ENCODE data around the gene WDR81. TPM values are rescaled to one million over a fixed set of nuclear protein-coding genes. Genes with fewer than 3 reads are reported as not detected.

WDR81 gene
- total and polyA plus RNA-seq, 2 experiments from 2014 or later = 3.5 to 14.5 TPM

DNA sequence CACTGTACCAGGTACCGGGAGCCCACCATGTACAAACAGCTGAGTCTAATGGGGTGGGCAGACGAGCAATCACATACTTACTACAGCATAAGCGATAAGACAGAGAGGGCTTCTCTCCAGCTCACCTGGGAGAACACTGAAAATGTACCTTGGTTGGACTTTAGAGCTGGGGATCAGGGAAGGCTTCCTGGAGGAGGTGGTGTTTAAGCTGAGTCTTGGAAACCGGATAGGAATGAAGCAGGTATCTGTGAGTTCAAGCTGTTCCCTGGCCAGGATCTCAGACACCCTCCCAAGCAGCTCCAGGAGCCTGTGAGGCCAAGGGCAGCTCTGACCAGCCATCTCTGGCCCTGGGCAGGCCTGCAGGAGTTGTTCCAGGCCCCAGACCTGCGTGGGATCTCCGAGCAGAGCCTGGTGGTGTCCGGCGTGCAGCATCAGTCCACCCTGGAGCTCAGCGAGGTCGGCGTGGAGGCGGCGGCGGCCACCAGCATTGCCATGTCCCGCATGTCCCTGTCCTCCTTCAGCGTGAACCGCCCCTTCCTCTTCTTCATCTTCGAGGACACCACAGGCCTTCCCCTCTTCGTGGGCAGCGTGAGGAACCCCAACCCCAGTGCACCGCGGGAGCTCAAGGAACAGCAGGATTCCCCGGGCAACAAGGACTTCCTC, 29.4 kb downstream of the WDR81 start:
- Mint-ChIP-seq H3K9me3 (no peaks in the 10 kb centered on the region; the same call in 2 of the 3 replicates), H3K27me3 (ENCODE audit: insufficient read depth, low read depth, poor library complexity) (peaks cover 13% of the 10 kb centered on the region), H3K27ac (no peak overlapping the region), H3K36me3 (ENCODE audit: low read depth) (no peaks in the 10 kb centered on the region), H3K4me3 (no peak overlapping the region), H3K4me1 (peaks cover 18% of the 10 kb centered on the region)
- no peak overlapping the region for H3K4me3 ChIP-seq
- no peaks in the 10 kb centered on the region for H3K36me3 ChIP-seq (ENCODE audit: insufficient read depth)
- ATAC-seq (peak; percentile 15), DNase-seq (ENCODE audit: low spot score) (no peak)
- H3F3A ChIP-seq (replicated peaks; ENCODE audit: low read depth) = no peaks in the 10 kb centered on the region
- no peaks in the 10 kb centered on the region for H3K9me2 ChIP-seq (ENCODE audit: insufficient read depth)
- H2AFZ ChIP-seq = no peak overlapping the region
- peaks cover 6% of the 10 kb centered on the region for H3K4me1 ChIP-seq (ENCODE audit: insufficient read depth)
- no peak overlapping the region for H3K4me2 ChIP-seq
- TF ChIP-seq, protein P1, sequence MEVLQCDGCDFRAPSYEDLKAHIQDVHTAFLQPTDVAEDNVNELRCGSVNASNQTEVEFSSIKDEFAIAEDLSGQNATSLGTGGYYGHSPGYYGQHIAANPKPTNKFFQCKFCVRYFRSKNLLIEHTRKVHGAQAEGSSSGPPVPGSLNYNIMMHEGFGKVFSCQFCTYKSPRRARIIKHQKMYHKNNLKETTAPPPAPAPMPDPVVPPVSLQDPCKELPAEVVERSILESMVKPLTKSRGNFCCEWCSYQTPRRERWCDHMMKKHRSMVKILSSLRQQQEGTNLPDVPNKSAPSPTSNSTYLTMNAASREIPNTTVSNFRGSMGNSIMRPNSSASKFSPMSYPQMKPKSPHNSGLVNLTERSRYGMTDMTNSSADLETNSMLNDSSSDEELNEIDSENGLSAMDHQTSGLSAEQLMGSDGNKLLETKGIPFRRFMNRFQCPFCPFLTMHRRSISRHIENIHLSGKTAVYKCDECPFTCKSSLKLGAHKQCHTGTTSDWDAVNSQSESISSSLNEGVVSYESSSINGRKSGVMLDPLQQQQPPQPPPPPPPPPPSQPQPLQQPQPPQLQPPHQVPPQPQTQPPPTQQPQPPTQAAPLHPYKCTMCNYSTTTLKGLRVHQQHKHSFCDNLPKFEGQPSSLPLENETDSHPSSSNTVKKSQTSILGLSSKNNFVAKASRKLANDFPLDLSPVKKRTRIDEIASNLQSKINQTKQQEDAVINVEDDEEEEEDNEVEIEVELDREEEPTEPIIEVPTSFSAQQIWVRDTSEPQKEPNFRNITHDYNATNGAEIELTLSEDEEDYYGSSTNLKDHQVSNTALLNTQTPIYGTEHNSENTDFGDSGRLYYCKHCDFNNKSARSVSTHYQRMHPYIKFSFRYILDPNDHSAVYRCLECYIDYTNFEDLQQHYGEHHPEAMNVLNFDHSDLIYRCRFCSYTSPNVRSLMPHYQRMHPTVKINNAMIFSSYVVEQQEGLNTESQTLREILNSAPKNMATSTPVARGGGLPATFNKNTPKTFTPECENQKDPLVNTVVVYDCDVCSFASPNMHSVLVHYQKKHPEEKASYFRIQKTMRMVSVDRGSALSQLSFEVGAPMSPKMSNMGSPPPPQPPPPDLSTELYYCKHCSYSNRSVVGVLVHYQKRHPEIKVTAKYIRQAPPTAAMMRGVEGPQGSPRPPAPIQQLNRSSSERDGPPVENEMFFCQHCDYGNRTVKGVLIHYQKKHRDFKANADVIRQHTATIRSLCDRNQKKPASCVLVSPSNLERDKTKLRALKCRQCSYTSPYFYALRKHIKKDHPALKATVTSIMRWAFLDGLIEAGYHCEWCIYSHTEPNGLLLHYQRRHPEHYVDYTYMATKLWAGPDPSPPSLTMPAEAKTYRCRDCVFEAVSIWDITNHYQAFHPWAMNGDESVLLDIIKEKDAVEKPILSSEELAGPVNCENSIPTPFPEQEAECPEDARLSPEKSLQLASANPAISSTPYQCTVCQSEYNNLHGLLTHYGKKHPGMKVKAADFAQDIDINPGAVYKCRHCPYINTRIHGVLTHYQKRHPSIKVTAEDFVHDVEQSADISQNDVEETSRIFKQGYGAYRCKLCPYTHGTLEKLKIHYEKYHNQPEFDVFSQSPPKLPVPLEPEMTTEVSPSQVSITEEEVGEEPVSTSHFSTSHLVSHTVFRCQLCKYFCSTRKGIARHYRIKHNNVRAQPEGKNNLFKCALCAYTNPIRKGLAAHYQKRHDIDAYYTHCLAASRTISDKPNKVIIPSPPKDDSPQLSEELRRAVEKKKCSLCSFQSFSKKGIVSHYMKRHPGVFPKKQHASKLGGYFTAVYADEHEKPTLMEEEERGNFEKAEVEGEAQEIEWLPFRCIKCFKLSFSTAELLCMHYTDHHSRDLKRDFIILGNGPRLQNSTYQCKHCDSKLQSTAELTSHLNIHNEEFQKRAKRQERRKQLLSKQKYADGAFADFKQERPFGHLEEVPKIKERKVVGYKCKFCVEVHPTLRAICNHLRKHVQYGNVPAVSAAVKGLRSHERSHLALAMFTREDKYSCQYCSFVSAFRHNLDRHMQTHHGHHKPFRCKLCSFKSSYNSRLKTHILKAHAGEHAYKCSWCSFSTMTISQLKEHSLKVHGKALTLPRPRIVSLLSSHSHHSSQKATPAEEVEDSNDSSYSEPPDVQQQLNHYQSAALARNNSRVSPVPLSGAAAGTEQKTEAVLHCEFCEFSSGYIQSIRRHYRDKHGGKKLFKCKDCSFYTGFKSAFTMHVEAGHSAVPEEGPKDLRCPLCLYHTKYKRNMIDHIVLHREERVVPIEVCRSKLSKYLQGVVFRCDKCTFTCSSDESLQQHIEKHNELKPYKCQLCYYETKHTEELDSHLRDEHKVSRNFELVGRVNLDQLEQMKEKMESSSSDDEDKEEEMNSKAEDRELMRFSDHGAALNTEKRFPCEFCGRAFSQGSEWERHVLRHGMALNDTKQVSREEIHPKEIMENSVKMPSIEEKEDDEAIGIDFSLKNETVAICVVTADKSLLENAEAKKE (CRISPR knock-in tag; IDR thresholded peaks at IDR 0.05) = no peak
- H3K27ac ChIP-seq (ENCODE audit: low read depth) = no peak overlapping the region
- H3K79me2 ChIP-seq (replicated peaks; ENCODE audit: insufficient read depth) = no peaks in the 10 kb centered on the region
- no peaks in the 10 kb centered on the region for H4K20me1 ChIP-seq (replicated peaks; ENCODE audit: insufficient read depth)
- H3K27me3 ChIP-seq (ENCODE audit: insufficient read depth) = no peaks in the 10 kb centered on the region

DNA sequence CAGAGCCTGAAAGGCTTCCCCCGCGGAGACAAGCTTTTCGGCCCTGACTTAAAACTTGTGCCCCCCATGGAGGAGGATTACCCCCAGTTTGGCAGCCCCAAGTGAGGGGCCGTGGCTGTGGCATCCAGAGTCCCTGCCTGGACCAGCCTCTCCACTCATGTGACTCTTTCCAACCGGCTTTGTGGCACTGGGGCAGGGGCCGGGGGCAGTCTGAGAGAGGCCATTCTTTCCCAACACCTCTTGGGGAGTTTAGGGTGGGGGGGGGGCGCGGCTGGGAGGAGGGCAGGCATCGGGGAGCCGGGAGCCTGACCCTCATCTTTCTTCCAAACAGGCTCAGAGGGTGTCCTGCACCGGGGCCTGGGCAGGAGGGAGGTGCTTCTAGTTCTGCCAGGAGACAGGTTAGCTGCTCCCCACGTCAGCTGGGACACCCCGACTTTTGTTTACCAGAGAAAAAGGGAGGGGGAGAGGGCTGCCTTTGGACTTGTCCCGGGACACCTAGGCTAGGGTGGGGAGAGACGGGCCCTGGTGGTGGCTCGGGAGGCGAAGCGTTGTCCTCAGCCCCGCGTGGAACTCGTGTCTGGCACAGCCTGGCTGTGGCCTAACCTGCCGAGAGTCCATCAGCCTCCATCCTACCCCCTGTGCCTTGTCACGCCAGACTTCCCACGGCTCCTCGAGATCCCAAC, 30.1 kb downstream of the WDR81 start:
- Histone ChIP-seq H3K4me3 (no peak overlapping the region), H3F3A (replicated peaks; ENCODE audit: low read depth) (no peaks in the 10 kb centered on the region), H2AFZ (no peak overlapping the region), H3K4me2 (no peak overlapping the region), H3K4me1 (ENCODE audit: insufficient read depth) (peaks cover 6% of the 10 kb centered on the region), H3K27ac (ENCODE audit: low read depth) (no peak overlapping the region), H4K20me1 (replicated peaks; ENCODE audit: insufficient read depth) (no peaks in the 10 kb centered on the region), H3K79me2 (replicated peaks; ENCODE audit: insufficient read depth) (no peaks in the 10 kb centered on the region), H3K9me2 (ENCODE audit: insufficient read depth) (no peaks in the 10 kb centered on the region), H3K27me3 (ENCODE audit: insufficient read depth) (no peaks in the 10 kb centered on the region), H3K36me3 (ENCODE audit: insufficient read depth) (no peaks in the 10 kb centered on the region)
- DNase-seq (ENCODE audit: low spot score) (no peak), ATAC-seq (peak; percentile 15)
- no peaks in the 10 kb centered on the region for H3K36me3 Mint-ChIP-seq (ENCODE audit: low read depth)
- H3K4me1 Mint-ChIP-seq = peaks cover 18% of the 10 kb centered on the region
- no peak overlapping the region for H3K27ac Mint-ChIP-seq
- no peak overlapping the region for H3K4me3 Mint-ChIP-seq
- H3K9me3 Mint-ChIP-seq = no peaks in the 10 kb centered on the region; the same call in 2 of the 3 replicates
- peaks cover 11% of the 10 kb centered on the region for H3K27me3 Mint-ChIP-seq (ENCODE audit: insufficient read depth, low read depth, poor library complexity)
- TF ChIP-seq EZH2phosphoT487 (IDR thresholded peaks at IDR 0.05; ENCODE audit: unreplicated experiment) = no peak
- TF ChIP-seq, protein P2, sequence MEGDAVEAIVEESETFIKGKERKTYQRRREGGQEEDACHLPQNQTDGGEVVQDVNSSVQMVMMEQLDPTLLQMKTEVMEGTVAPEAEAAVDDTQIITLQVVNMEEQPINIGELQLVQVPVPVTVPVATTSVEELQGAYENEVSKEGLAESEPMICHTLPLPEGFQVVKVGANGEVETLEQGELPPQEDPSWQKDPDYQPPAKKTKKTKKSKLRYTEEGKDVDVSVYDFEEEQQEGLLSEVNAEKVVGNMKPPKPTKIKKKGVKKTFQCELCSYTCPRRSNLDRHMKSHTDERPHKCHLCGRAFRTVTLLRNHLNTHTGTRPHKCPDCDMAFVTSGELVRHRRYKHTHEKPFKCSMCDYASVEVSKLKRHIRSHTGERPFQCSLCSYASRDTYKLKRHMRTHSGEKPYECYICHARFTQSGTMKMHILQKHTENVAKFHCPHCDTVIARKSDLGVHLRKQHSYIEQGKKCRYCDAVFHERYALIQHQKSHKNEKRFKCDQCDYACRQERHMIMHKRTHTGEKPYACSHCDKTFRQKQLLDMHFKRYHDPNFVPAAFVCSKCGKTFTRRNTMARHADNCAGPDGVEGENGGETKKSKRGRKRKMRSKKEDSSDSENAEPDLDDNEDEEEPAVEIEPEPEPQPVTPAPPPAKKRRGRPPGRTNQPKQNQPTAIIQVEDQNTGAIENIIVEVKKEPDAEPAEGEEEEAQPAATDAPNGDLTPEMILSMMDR (conservative IDR thresholded peaks at IDR 0.05; ENCODE audit: low read depth in 2 of 2) = no peak
- TF ChIP-seq, protein P3, sequence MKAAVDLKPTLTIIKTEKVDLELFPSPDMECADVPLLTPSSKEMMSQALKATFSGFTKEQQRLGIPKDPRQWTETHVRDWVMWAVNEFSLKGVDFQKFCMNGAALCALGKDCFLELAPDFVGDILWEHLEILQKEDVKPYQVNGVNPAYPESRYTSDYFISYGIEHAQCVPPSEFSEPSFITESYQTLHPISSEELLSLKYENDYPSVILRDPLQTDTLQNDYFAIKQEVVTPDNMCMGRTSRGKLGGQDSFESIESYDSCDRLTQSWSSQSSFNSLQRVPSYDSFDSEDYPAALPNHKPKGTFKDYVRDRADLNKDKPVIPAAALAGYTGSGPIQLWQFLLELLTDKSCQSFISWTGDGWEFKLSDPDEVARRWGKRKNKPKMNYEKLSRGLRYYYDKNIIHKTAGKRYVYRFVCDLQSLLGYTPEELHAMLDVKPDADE (IDR thresholded peaks at IDR 0.05) = no peak
- TF ChIP-seq, protein P4, sequence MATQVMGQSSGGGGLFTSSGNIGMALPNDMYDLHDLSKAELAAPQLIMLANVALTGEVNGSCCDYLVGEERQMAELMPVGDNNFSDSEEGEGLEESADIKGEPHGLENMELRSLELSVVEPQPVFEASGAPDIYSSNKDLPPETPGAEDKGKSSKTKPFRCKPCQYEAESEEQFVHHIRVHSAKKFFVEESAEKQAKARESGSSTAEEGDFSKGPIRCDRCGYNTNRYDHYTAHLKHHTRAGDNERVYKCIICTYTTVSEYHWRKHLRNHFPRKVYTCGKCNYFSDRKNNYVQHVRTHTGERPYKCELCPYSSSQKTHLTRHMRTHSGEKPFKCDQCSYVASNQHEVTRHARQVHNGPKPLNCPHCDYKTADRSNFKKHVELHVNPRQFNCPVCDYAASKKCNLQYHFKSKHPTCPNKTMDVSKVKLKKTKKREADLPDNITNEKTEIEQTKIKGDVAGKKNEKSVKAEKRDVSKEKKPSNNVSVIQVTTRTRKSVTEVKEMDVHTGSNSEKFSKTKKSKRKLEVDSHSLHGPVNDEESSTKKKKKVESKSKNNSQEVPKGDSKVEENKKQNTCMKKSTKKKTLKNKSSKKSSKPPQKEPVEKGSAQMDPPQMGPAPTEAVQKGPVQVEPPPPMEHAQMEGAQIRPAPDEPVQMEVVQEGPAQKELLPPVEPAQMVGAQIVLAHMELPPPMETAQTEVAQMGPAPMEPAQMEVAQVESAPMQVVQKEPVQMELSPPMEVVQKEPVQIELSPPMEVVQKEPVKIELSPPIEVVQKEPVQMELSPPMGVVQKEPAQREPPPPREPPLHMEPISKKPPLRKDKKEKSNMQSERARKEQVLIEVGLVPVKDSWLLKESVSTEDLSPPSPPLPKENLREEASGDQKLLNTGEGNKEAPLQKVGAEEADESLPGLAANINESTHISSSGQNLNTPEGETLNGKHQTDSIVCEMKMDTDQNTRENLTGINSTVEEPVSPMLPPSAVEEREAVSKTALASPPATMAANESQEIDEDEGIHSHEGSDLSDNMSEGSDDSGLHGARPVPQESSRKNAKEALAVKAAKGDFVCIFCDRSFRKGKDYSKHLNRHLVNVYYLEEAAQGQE (IDR thresholded peaks at IDR 0.05; ENCODE audit: unreplicated experiment) = no peak
